Spleen (tissue), 7 donors: Measurements from ENCODE around the gene AKAP1.

ENCODE experiments used
- CTCF ChIP-seq, 11 experiments: fragments of 200-600 bp in 7 of 11; fragments of 450-650 bp in 4 of 11; sonication (generic) in 4 of 11; IDR thresholded peaks in 8 of 11; conservative IDR thresholded peaks in 3 of 11; 1 replicate in 7 of 11; 2 replicates in 4 of 11; pipeline versions ENCODE4 v1.4.0 to v1.8.0; 2016 to 2021; ENCODE audit warnings: antibody characterized with exemption in 11 of 11, inconsistent platforms in 4 of 11, mild to moderate bottlenecking in 1 of 11
- POLR2A ChIP-seq, 3 donors: fragments of 450-650 bp; IDR thresholded peaks; one replicate each; pipeline ENCODE4 v1.5.1; 2017; ENCODE audit warnings: antibody characterized with exemption in 3 of 3, mild to moderate bottlenecking in 1 of 3
- donor health status: DM: no; HTN: no; CAD: no; lungs with moderate emphysema.
- donor health status: DM: no; HTN: no; CAD: no.
- donor health status: DM: no; HTN: no; CAD: no.

GRCh38 chr17:57051886-57052361 lies 33.1 kb upstream of the AKAP1 start:
- TF ChIP-seq CTCF (IDR thresholded peaks at IDR 0.05 in 8 of 11, conservative IDR thresholded peaks at IDR 0.05 in 3 of 11) (no peak), POLR2A (IDR thresholded peaks at IDR 0.05) (no peak)
